Measurements from ENCODE around the gene TASP1.

The TASP1 gene

GRCh38 chr20:13563854-13564253 is 74.9 kb downstream of the TASP1 start:
- no peak for FAIRE-seq

GRCh38 chr20:13554706-13555105 is 84.0 kb downstream of the TASP1 start:
- no peak for FAIRE-seq

GRCh38 chr20:13554076-13554475 is 84.7 kb downstream of the TASP1 start:
- FAIRE-seq: no peak

GRCh38 chr20:13552061-13552460 is 86.7 kb downstream of the TASP1 start:
- FAIRE-seq: no peak

DNA sequence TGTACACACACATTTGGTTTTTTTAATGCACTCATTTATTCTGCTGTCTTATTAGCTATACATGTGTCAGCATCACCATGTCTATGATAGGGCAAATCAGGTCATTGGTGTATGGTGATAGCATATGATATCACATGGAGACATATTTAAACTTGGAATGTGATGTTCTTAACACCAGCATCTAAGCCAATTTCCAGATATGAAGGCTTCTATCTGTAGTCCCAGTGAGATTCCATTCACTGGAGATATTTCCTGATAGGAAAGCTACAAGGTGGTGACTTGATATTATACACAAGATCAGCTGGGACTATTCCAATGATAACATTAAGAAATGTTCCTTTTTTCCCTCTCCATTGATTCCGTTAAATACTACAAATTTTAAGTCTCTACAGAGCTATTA is 89.3 kb downstream of the TASP1 start:
- FAIRE-seq: no peak

DNA sequence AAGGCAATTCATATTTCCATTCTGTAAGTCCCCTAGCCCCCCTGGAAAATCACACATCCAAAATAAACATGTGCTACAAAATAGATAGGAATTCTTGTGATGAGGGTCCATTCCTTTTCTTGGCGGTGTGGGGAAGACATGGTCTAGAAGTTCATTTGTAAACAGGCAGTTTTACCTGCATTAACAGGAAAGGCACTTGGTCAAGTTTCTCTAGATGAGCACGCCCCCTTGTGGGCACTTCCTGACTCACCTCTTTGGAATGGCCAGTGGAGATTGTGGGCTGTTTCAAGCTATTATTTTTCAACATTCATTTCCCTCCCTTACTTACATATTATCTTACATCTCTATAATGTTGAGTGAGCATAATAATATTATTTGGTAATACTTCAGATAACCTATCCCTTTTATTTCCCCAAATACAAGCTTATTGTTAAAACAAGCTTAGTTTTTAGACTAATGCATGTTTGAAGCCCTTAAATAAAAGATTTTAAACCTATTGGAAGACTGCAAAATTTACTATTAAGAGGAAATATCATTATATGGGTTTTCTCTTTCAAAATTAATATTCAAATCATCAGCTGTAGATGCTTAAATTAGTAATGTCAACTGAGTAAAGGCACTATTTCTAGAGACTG is 92.1 kb downstream of the TASP1 start:
- peak; percentile 91 for FAIRE-seq

DNA sequence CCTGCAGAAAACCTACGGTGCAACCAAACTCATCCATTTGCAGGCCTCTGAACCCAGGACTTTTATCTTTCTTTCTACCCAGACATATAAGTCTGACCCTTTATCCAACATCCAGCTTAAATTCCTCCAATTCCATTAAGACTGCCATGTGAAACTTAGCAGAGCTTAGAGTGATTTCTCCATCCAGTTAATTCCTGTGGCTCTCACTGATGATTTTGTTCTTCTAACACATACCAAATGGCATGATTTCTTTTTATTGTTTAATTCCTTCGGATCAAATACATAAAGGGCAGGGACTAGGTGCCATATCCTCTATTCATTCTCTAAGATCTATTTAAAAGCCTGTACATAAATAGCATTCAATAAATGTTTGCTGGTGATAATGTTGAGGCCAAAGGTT is 92.9 kb downstream of the TASP1 start:
- FAIRE-seq: no peak

DNA sequence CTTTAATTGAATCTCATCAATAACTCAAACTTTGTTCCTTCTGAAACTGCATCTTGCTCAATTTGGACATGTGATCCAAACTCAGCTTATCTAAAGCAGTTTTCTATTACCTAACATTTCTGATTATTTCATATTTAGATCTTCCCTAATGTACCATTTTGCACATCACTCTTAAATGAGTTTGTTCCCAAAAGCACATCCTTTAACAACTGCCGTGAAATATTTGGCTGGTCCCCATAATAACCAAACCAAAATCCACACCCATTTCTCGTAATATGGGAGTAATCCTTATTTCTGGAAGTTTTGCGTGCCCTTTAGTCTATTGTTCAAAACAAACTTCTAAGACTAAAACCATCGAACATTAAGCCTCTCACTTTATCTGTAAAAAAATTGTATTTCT is 94.9 kb downstream of the TASP1 start:
- FAIRE-seq: no peak

DNA sequence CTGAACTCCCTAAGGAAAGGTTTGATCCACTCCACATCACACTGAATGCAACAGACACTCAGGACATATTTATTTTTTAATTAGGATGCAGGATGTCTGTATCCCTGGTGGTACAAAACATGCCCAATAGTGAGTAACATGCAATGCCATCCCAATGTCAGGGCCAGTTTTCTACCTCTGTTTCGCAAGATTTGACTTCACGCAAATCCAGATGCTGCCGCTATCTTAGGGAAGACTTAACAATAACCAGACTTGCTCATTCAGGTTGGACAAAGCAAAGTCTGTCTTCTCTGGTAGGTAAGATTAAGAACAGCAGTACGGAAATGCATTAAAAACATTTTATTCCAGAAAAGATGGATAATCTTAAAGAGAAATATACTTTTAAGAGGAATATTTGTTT is 103.1 kb downstream of the TASP1 start:
- no peak for FAIRE-seq

DNA sequence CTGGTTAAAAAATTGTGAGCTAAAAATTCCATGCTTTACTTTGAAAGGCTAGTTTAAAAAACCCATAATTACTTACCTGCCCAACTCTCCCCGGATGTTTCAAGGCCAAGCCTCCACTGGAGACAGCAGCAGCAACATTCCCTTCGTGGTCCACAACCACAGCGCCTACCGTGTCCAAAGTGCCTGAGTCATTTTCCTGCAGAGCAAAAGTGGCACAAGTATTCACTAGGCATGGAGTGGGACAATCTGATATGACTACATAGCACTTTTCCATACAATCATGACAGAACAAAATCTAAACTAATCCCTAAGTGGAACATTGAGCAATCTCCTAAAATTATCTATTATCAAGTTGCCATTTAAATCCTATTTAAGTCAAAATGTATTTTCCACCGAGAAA is 104.8 kb downstream of the TASP1 start:
- FAIRE-seq: no peak

DNA sequence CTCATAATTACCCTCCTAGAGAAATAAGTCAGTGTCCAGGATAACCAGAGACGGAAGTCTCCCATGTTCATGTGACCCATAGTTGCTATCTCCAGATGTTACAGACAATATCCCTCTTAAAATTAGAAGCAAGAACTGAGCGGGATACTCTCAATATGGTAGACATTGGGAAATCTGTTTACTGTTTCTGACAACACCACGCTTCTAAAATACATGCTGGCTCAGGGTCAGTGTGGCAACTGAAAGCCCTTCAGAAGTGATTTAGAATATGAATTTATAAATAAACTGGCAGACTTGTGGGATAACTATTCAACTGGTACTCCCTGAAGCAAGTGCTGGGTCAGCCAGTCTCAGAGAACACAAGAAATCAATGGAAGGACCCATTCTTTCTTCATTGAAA is 108.6 kb downstream of the TASP1 start:
- FAIRE-seq: no peak

DNA sequence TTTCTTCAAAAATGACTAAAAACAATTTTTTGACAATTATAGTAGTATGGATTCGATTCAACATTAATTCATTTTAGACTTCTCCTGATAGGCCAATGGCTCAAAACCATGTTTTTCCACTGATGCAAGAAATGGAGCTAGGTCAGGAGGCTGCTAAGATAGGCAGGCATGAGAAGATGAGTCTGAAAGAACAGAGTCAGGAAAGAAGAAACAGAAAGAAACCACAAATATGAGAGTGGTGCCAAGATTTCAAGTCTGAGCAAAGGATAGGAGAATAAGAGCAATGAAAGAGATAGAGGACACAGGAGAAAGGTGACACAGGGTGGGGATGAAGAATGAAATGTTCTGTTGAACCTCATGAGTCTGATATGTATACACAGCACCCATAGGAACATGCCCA is 112.2 kb downstream of the TASP1 start:
- no peak for FAIRE-seq

GRCh38 chr20:13525225-13525940 is 113.3 kb downstream of the TASP1 start:
- no peak for FAIRE-seq

- no peak for FAIRE-seq
Observed at GRCh38 chr20:13524339-13524738, 114.4 kb downstream of the TASP1 start.

GRCh38 chr20:13517831-13518230 is 120.9 kb downstream of the TASP1 start:
- FAIRE-seq: no peak

DNA sequence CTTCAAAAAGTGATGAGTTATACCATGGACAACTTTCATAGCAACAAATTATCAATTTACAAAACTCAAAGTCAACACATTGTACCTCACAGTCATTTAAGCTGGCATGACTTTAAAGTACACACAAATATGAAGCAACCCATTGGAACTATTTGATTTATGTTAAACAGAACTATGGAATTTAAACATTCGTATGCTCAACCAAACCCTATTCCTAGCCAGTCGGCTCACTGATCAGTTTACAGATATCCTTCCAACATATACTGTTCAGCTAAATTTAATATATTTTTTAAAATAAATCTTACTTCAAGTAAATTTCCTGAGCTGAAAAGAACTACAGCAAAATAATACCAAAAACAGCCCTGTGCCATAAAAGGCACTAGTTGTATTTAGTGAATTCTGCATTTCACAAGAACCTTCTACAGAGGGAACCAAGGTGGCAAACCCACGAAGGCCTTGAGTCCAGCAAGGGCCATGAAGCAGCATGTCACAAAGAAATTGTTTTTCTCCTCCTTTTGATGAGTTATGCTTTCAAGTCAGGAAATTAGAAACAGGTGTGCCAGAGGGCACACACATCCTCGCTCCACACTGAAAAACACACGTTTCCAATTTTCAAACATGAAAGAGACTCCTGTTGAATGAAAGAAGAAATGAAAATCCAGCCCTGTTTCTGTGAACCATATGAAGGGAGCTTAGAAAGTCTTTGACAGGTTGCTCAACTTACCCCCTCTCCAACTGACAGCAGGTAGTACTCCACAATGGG is 122.8 kb downstream of the TASP1 start:
- FAIRE-seq: no peak

GRCh38 chr20:13515291-13515690 is 123.4 kb downstream of the TASP1 start:
- FAIRE-seq: no peak

GRCh38 chr20:13510837-13511488 is 127.8 kb downstream of the TASP1 start:
- no peak for FAIRE-seq

GRCh38 chr20:13507646-13508045 is 131.1 kb downstream of the TASP1 start:
- FAIRE-seq: no peak

- no peak for FAIRE-seq
Observed at GRCh38 chr20:13501500-13501899, 137.2 kb downstream of the TASP1 start.

DNA sequence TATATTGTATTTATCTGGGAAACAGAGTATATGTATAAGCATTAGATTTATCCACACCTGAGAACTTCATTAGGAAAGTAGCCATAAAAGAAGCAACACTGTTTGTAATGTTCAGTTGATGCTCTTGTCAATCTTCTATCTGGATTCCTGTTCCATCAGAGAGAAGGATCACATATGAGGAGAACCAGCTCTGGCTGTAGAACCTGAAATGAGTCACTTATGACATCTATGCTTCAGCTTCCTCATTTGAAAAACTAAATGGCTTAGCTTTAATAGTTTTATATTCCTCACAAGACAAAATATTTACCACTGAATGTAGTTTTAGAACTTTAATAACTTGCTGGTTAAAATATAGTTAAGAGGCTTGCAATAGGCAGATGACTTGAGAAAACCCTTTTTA is 144.7 kb downstream of the TASP1 start:
- no peak for FAIRE-seq

- FAIRE-seq: no peak
Observed at GRCh38 chr20:13493143-13493542, 145.6 kb downstream of the TASP1 start.

DNA sequence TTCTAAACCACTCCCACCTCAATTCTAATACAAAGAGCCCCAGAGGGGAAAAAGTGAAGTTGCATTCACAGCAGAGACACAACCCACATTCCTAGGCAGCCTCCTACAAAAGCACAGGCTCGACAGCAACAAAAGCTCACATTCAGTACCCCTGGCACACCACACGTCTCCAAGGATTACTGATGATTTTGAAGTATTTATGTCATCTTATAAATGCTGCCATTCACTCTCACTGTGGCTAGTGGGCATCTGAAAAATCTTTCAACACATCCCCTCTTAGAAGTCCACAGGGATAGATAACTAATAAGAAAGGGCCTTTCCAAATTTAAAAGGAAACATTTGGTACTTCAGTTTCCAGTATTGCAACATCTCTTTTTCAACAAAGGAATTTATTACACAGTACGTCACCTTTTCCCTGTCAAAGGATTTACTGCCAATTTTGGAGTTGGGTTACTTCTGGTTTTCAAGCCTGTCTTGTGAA is 146.7 kb downstream of the TASP1 start:
- no peak for FAIRE-seq
